A549 (cell line): ENCODE measurements around the gene ZNF214. TPM values are rescaled to one million over a fixed set of nuclear protein-coding genes. Genes with fewer than 3 reads are reported as not detected.

ENCODE experiments used
- ATAC-seq, 2 experiments: fragments of 200-7000 bp in 1 of 2; fragments of >200 bp in 1 of 2; cut with Nextera tagmentation in 1 of 2; cut with Tn5 transposase in 1 of 2; 3 replicates each; pipeline versions ENCODE4 v1.8.0 to v1.9.1; 2018 to 2020; ENCODE audit warnings: mild to moderate bottlenecking in 1 of 2, moderate library complexity in 1 of 2
- CTCF ChIA-PET: fragments of 300-600 bp; sonication (Branson Sonifier 250); formaldehyde crosslinking; extraction: SDS; loops from one replicate; lab custom pipeline; 2021; ENCODE audit warnings: antibody characterized with exemption, inconsistent platforms; lab: Yijun Ruan, JAX
- POLR2A ChIA-PET: fragments of 350-600 bp; formaldehyde crosslinking; extraction: SDS; loops from one replicate; lab custom pipeline; 2021; ENCODE audit warnings: antibody characterized with exemption, inconsistent platforms; lab: Yijun Ruan, JAX
- DNase-seq, 2 experiments: peaks; one replicate each; pipeline versions ENCODE4 v3.0.0 to v3.0.0-alpha.2; 2011 to 2016; ENCODE audit warnings: low read depth in 1 of 2, low spot score in 1 of 2
- FAIRE-seq: peaks from 2 replicates; lab custom pipeline; 2011; peaks lifted over from hg19 to GRCh38; lab: Jason Lieb, UNC
- H3K27ac ChIP-seq, 2 experiments: fragments of >200 bp; sonication (Bioruptor Twin); formaldehyde crosslinking; 3 replicates each; pipeline ENCODE4 v1.5.1; 2016 to 2017
- H3K4me1 ChIP-seq: fragments of >200 bp; sonication (Bioruptor Twin); formaldehyde crosslinking; 3 replicates; pipeline ENCODE4 v1.6.1; 2016
- H3K4me2 ChIP-seq: fragments of >200 bp; sonication (Bioruptor Twin); formaldehyde crosslinking; 3 replicates; pipeline ENCODE4 v1.6.1; 2016
- H3K4me3 ChIP-seq: fragments of >200 bp; sonication (Bioruptor Twin); formaldehyde crosslinking; 3 replicates; pipeline ENCODE4 v1.5.1; 2016
- H3K9me3 ChIP-seq: fragments of >200 bp; sonication (Bioruptor Twin); formaldehyde crosslinking; 3 replicates; pipeline ENCODE4 v1.6.1; 2016
- CHD4 ChIP-seq: fragments of 200-600 bp; sonication (generic); IDR thresholded peaks from 2 replicates; pipeline ENCODE4 v1.6.1; 2016; ENCODE audit warnings: antibody characterized with exemption, mild to moderate bottlenecking, borderline replicate concordance
- EHMT2 ChIP-seq: fragments of 200-600 bp; sonication (generic); IDR thresholded peaks from 2 replicates; pipeline ENCODE4 v1.6.1; 2016; ENCODE audit warnings: antibody characterized with exemption, low read depth, mild to moderate bottlenecking, moderate library complexity
- FOSL2 ChIP-seq, 2 experiments: fragments of 450-650 bp in 1 of 2; fragments of >200 bp in 1 of 2; sonication (Bioruptor Twin) in 1 of 2; formaldehyde crosslinking; IDR thresholded peaks; 2 replicates each; pipeline versions ENCODE4 v1.5.0 to v1.6.1; 2016 to 2020; ENCODE audit warnings: mild to moderate bottlenecking in 1 of 2, moderate library complexity in 1 of 2
- FOXS1 ChIP-seq: fragments of 250-450 bp; sonication (Bioruptor Pico); IDR thresholded peaks from 2 replicates; pipeline ENCODE4 v1.5.0; 2020; ENCODE audit warnings: mild to moderate bottlenecking, moderate library complexity
- HES2 ChIP-seq: fragments of >200 bp; sonication (Bioruptor Twin); formaldehyde crosslinking; IDR thresholded peaks from 2 replicates; pipeline ENCODE4 v1.6.1; 2016
- HEYL ChIP-seq: fragments of 250-450 bp; sonication (Bioruptor Pico); IDR thresholded peaks from 2 replicates; pipeline ENCODE4 v1.8.0; 2021; ENCODE audit warnings: mild to moderate bottlenecking, moderate library complexity
- HOXA7 ChIP-seq: fragments of 250-450 bp; sonication (Bioruptor Pico); IDR thresholded peaks from 2 replicates; pipeline ENCODE4 v1.5.0; 2020; ENCODE audit warnings: mild to moderate bottlenecking, moderate library complexity
- JUNB ChIP-seq: fragments of >200 bp; sonication (Bioruptor Twin); formaldehyde crosslinking; IDR thresholded peaks from 2 replicates; pipeline ENCODE4 v1.6.1; 2016
- MAFK ChIP-seq: fragments of 450-650 bp; IDR thresholded peaks from 2 replicates; pipeline ENCODE4 v1.6.1; 2014; ENCODE audit not compliant: partially characterized antibody
- MAZ ChIP-seq: fragments of 150-350 bp; IDR thresholded peaks from 2 replicates; pipeline ENCODE4 v1.6.1; 2014; ENCODE audit warnings: antibody characterized with exemption, low read depth, low read length, borderline replicate concordance
- NR3C1 ChIP-seq: fragments of >200 bp; sonication (Bioruptor Twin); formaldehyde crosslinking; IDR thresholded peaks from 3 replicates; pipeline ENCODE4 v1.6.1; 2017
- PBX3 ChIP-seq: IDR thresholded peaks from 2 replicates; pipeline ENCODE4 v1.6.1; 2012
- PHF8 ChIP-seq: fragments of 200-600 bp; sonication (generic); IDR thresholded peaks from 2 replicates; pipeline ENCODE4 v1.6.1; 2016; ENCODE audit warnings: low read depth, mild to moderate bottlenecking, antibody characterized with exemption, moderate library complexity, borderline replicate concordance
- SMC3 ChIP-seq: fragments of >200 bp; sonication (Bioruptor Twin); formaldehyde crosslinking; IDR thresholded peaks from 3 replicates; pipeline ENCODE4 v1.6.1; 2018; ENCODE audit warnings: inconsistent platforms
- TFCP2L1 ChIP-seq: fragments of 250-450 bp; sonication (Bioruptor Pico); IDR thresholded peaks from 2 replicates; pipeline ENCODE4 v1.5.0; 2021; ENCODE audit warnings: mild to moderate bottlenecking
- TP53 ChIP-seq: fragments of 250-450 bp; sonication (Bioruptor Pico); IDR thresholded peaks from 2 replicates; pipeline ENCODE4 v1.5.0; 2021; ENCODE audit warnings: mild to moderate bottlenecking, moderate library complexity
- USF2 ChIP-seq: fragments of 450-650 bp; IDR thresholded peaks from 2 replicates; pipeline ENCODE4 v1.6.1; 2014; ENCODE audit warnings: antibody characterized with exemption
- ZSCAN20 ChIP-seq: fragments of 250-450 bp; sonication (Bioruptor Pico); IDR thresholded peaks from 2 replicates; pipeline ENCODE4 v1.8.0; 2022; ENCODE audit warnings: mild to moderate bottlenecking, moderate library complexity
- WGBS: methylation state at CpG from one replicate; pipeline ENCODE4 v1.1.6; 2017; ENCODE audit errors: missing lambda C conversion rate; 5-methylcytosine and 5-hydroxymethylcytosine counted together
- polyA plus RNA-seq, 4 experiments: library from polyadenylated mRNA; depleted of rRNA in 3 of 4; stranded (reverse); fragments of >200 nt; fragmentation: RNase III in 1 of 4; extraction: RNeasy Plus Mini Kit Qiagen cat#74134 plus additional on column Dnase treatment in 1 of 4; gene quantifications; 2 replicates in 3 of 4; 3 replicates in 1 of 4; pipeline ENCODE4 v1.2.3, GENCODE V29; 2011 to 2017
- TF ChIP-seq, protein P1 (sequence below): IDR thresholded peaks from 2 replicates; pipeline ENCODE4 v1.6.1; 2012; ENCODE audit warnings: low read depth, borderline replicate concordance
- TF ChIP-seq, protein P2 (sequence below): IDR thresholded peaks from 2 replicates; pipeline ENCODE4 v1.6.1; 2012
- TF ChIP-seq, protein P3 (sequence below): fragments of 250-450 bp; sonication (Bioruptor Pico); IDR thresholded peaks from 2 replicates; pipeline ENCODE4 v1.5.0; 2020; ENCODE audit warnings: low read depth, mild to moderate bottlenecking, moderate library complexity

The ZNF214 gene
- polyA plus RNA-seq, 2 of the 4 experiments (the other 2 are of a cell fraction) = 0.70 to 2.1 TPM

DNA sequence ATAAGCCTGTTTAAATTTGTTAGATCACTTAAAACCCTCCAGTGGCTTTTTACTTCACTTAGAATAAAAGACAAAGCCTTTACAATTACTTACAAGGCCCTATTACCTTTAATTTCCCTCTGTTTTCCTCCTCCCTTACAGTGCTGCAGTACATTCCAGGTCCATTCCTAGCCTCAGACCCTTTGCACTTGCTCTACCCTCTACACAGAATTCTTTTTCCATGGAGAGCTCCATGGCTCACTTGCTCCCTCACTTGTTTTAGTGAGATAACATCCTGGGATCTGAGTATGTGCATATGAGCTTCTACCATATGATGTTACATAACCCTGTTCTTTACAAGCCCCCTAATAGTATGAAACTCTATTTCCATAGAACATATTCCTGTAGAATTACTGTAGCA lies 24.4 kb downstream of the ZNF214 start:
- Histone ChIP-seq H3K9me3 (no peaks in the 10 kb centered on the region), H3K27ac (no peak overlapping the region), H3K4me1 (no peaks in the 10 kb centered on the region), H3K4me3 (no peak overlapping the region), H3K4me2 (no peak overlapping the region)
- no peak for TF ChIP-seq MAZ
- no peak for TF ChIP-seq SMC3
- TF ChIP-seq JUNB = no peak
- TF ChIP-seq FOSL2 (IDR thresholded peaks at IDR 0.05) = no peak
- TF ChIP-seq FOSL2 (CRISPR knock-in tag; IDR thresholded peaks at IDR 0.05) = no peak
- no peak for TF ChIP-seq CHD4
- TF ChIP-seq HES2 = no peak
- TF ChIP-seq PHF8 = no peak
- TF ChIP-seq PBX3 = no peak
- no peak for TF ChIP-seq FOXS1 (CRISPR knock-in tag)
- DNase-seq = no peak
- no peak for FAIRE-seq
- ATAC-seq = no peak
- ChIA-PET CTCF (no interaction called here), POLR2A (no interaction called here)

DNA sequence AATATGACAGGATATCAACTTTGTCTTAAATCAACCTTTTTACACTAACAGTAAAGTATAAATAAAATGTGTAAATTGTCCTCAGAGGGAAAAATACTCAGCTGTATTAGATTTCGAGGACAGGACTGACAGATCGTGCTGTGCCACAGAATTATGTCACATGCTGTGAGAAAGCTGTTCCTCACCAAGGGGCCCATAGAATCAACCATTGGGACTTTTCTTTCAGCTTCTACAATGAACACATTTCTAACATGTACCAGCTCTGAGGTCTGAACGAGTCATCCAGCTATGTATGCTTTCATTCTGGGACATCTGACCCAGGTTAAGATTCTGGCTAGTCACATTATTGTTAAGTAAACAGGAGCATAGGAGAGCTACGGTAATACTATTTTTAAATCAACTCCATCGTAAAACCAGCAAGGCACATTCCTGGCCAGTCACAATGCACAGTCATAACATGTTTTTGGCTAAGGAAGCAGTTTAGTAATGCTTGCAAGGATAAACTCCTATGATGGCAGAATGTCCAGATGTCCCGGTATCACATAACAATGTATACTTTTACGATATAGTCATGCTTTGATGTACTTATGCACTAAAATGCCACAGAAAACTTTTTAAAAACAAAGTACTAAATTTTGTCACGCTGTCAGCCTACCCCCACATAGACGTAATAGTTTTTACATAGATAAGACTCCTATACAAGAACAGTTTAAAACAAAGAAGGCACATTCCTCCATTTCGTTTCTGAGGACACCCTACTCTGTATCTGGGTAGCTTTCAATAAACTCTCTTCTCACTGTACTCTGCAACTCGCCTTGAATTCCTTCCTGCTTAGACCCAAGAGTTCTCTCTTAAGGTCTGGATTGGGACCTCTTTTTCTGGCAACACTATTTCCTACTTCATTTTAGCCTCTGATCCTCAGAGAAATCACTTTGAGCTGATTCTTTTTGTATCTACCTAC lies 27.4 kb downstream of the ZNF214 start:
- FAIRE-seq = no peak
- POLR2A ChIA-PET = no interaction called here
- Histone ChIP-seq H3K4me1 (no peaks in the 10 kb centered on the region), H3K9me3 (no peaks in the 10 kb centered on the region), H3K4me2 (no peak overlapping the region), H3K27ac (no peak overlapping the region), H3K4me3 (no peak overlapping the region)
- WGBS = 14% methylated on average over 11 of the region's 11 CpGs
- TF ChIP-seq SMC3 = no peak
- TF ChIP-seq TFCP2L1 (CRISPR knock-in tag) = no peak
- TF ChIP-seq MAFK = no peak
- TF ChIP-seq, protein P1, sequence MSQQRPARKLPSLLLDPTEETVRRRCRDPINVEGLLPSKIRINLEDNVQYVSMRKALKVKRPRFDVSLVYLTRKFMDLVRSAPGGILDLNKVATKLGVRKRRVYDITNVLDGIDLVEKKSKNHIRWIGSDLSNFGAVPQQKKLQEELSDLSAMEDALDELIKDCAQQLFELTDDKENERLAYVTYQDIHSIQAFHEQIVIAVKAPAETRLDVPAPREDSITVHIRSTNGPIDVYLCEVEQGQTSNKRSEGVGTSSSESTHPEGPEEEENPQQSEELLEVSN = no peak
- no peak for TF ChIP-seq HEYL (CRISPR knock-in tag)
- TF ChIP-seq TP53 (CRISPR knock-in tag) = no peak
- TF ChIP-seq ZSCAN20 = no peak
- no peak for TF ChIP-seq HOXA7
- no peak for TF ChIP-seq NR3C1
- TF ChIP-seq EHMT2 = no peak
- TF ChIP-seq FOSL2 (IDR thresholded peaks at IDR 0.05) = no peak
- TF ChIP-seq FOSL2 (CRISPR knock-in tag; IDR thresholded peaks at IDR 0.05) = no peak
- TF ChIP-seq, protein P2, sequence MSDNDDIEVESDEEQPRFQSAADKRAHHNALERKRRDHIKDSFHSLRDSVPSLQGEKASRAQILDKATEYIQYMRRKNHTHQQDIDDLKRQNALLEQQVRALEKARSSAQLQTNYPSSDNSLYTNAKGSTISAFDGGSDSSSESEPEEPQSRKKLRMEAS = no peak
- TF ChIP-seq USF2 = no peak
- TF ChIP-seq, protein P3, sequence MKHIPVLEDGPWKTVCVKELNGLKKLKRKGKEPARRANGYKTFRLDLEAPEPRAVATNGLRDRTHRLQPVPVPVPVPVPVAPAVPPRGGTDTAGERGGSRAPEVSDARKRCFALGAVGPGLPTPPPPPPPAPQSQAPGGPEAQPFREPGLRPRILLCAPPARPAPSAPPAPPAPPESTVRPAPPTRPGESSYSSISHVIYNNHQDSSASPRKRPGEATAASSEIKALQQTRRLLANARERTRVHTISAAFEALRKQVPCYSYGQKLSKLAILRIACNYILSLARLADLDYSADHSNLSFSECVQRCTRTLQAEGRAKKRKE = no peak
- ATAC-seq = 0 out of 6 replicates have a peak, but pooled peaks of 1 of the 2 experiments have one; percentile 39
- DNase-seq = no peak
- CTCF ChIA-PET = no interaction called here
